SHP77 treated with DMSO at 0.1 percent for 48 hours (cell line): ENCODE data around the gene BBS12.

Source experiments
- DNase-seq: peaks from one replicate; lab custom pipeline; 2025; lab: John Stamatoyannopoulos, UW

The BBS12 gene

DNA sequence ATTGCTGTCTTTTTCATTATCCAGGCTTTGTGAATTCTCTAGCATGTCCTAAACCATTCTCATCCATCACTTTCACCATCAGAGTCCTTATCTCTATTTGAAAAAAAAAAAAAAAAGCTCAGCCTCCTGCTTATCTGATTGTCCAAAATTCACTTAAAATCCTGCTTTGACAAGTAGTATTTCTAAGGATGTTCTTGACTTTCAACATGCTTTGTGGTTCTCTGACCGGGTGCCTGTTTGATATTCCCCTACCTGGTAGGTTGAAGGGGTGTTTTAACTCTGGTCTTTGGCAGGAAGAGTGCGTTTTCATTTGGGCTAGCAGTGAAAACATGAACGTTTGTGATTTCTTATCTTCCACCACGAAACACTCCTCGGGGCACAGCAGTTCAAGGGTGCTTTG is 17.3 kb upstream of the BBS12 start:
- DNase-seq = no peak

DNA sequence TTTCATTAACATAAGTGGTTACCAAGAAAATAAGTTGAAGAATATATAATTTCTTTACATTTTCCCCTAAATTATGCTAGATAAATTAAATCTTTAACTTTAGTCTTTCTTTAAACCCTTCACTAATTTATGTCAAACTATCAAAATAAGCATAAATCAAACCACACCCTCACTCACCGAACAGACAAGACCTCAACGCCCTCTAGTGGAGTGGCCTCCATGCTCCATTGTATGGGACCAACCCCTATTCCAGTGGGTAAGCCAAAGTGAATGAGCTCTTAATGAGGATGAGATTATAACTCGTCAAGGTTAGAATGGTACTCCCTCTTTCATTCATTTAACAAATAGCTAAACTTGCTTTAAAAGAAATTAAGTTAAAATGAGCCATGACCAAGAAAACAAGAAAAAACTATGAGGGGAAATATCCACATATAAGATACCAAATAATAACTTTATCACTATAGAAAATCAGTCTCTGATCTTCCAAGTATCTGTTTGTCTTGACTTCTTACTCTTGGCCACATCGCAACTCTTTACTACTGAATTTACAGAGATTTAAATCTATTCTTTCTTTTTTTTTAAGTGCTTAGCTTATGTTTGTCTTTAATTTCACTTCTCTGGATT is 15.6 kb upstream of the BBS12 start:
- peak; percentile 22 for DNase-seq

DNA sequence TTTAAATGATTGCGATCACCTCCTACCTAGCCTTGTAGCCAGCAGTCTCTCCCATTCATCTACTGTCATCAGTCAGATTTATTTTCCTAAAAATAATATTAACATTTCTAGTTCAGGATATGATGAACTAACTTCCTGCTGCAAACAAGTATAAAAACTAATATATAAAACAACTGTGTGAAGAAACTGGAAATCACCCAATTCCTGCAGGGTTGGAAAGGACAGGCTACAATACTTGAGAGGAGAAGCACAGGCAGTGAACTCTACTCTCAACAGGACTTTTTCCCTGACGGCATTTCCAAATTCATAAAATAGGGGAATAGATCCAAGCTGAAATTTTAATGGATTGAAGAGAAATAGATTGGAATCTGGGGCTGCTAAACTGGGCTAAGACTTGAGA is 14.2 kb upstream of the BBS12 start:
- no peak for DNase-seq

DNA sequence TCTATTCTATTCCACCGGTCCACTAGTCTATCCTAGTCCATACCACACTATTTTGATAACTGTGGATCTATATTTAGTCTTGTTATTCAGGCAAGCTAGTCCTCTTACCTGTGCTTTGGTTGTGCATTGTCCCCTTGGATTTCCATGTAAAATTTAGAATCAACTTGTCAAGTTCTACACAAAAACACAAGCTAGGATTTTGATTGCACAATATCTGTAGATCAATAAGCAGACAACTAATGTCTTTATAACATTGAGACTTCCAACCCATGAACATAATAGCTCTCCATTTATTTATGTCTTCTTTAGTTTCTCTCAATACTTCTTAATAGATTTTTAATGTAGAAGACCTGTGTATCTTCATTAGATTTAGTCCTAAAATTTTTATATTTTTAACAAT is 10.2 kb upstream of the BBS12 start:
- DNase-seq = no peak

DNA sequence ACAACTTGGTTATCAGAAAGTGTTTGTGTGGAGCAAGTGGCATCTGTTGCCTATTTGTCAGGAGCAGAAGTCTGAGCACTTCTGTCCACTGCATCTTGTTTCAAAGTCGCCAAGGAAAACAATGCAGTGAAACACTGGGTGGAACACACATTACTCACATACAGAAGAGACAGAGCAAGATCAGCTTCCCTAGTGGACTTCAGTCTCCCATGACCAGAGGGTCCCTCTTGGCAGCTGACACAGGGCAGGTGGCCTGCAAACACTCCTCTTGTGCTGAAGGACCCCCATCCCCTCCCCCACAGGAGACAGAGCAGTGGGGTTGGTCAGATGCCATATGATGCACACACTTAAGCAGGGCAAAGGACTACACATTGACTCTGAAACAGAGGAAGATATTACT is 3.6 kb upstream of the BBS12 start:
- DNase-seq = no peak

DNA sequence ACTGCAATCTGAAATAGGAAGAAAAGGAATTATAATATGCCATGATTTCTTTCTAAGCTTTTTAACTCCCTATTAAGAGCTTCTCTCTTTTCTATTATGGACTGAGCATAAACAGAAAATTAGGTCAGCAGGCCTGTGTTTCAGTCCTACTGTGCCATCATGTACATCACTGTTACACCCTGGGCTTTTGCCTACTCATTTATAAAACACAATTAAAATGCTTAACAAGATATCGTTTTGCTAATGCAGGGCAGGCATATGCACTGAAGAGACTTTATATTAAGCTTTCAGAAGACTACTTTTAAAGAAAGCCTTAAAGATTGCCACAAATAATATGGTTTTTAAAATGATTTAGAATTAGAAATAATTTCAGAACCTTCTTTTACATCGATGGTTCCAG is 828 bp upstream of the BBS12 start:
- DNase-seq = no peak

DNA sequence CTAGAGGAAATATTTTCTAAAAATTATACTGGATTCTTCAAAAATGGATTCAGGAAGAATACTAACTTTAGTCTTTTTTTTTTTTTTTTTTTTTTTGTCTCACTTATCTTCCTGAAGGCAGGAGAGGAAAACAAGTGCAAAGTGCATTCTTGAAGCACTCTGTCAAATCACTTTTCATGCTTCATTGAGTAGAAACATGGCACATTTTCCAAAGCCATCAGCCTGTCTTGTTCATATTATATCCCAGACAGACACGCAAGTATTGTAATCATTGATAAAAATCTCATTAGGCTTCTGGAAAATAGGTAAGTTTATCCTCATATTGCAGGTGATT is 1.2 kb downstream of the BBS12 start:
- DNase-seq = no peak

DNA sequence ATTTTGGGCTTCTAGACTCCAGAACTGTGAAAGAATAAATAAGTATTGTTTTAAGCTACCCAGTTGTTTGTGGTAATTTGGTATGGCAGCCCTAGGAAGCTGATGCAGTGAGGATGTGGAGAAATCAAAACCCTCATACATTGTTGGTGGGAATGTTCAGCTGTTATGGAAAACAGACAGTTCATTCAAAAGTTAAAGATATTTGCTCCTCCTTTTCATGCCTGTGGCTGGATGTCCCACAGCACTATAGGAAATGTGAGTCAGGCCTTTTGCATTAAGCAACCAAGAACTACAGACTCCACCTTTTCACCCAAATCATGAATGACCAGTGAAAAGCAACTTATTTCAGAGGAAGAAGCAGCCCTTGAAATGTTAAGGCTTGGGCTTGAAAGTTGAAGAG is 6.7 kb downstream of the BBS12 start:
- no peak for DNase-seq

DNA sequence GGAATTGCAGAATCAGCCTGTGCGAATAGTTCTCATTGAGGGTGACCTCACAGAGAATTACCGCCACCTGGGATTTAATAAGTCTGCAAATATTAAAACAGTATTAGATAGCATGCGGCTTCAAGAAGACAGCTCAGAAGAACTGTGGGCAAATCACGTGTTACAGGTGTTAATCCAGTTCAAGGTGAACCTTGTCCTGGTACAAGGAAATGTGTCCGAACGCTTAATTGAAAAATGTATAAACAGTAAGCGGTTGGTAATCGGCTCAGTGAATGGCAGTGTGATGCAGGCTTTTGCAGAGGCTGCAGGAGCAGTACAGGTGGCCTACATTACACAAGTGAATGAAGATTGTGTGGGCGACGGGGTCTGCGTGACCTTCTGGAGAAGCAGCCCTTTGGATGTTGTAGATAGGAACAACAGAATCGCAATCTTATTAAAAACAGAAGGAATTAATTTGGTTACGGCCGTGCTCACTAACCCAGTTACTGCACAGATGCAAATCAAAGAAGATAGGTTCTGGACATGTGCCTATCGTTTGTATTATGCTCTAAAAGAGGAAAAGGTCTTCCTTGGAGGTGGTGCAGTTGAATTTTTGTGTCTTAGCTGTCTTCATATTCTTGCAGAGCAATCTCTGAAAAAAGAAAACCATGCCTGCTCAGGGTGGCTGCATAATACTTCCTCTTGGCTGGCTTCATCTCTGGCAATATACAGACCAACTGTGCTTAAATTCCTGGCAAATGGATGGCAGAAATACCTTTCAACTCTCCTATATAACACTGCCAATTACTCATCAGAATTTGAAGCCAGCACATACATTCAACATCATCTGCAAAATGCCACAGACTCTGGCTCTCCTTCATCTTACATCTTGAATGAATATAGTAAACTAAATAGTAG is 10.7 kb downstream of the BBS12 start:
- DNase-seq = no peak

DNA sequence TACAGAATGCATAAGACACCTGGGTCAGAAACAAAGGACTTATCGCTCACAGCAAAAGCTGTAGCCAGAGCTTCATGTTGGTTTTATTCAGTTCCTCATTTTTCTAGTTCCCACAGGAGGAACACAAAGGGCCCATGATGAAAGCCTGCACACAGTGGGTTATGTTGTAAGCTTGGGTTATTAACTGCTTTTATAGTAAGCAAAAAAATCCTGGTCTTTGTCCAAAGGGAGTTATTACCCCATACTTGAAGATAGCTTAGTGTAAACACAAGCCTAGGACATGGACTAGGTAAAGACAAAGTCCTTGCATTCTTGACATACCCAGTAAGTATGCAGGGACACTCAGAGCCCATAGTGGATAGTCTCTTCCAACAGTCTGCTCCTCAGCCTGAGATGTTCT is 11.7 kb downstream of the BBS12 start:
- no peak for DNase-seq

DNA sequence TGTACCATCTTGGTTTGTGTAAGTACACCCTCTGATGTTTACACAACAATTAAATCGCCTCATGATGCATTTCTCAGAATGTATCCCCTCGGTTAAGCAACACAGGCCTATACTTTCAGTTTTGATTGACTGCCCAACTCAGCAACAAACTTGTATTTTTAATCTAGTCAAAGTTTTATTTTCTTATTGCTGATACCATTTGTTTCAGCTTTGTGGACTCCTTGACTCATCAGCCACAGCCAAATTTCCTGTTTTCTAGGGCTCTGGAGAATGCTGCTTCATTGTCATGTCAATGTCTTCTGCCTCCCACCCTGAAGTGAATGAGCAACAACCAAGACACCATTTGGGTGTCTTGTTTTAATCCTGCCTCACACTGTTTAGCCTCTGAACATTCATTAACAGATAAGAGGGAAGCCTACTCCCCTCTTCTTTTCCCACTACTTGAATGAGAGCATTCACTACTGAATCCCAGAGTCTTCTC is 14.0 kb downstream of the BBS12 start:
- no peak for DNase-seq

DNA sequence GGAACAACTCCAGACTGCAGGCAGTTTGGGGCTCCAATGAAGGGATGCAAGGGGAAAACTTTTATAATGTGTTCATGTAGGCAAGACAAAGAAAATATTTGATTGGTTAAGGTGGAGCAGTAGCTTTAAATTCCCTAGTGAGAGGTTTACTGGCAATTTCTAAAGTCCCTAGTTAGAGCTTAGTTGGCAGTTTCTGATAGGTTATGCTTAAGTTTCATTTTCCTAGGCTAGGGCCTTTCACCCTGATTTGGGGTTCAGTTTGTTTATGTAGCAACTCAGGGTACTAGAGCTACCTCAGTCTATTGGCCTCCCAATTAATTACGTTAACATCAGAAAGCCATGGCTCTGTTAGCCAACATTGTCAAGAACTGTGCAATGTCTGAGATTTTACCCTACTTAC is 14.6 kb downstream of the BBS12 start:
- DNase-seq = no peak

DNA sequence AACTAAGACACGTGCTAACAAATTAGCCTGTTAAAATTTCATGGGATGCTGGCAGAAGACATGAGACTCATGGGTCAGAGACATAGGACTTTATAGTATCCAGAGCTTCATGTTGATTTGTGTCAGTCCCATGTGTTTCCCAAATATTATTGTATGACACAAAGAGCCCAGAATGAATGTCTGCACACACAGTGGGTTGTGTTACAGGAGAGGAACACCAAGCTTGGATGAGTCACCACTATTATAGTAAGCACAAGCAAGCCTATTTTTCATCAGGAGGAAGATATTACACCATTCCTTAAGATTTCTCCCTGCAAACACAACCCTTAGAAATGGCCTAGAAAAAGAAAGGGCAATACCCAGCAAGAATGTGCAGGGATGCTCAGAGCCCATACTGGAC is 15.4 kb downstream of the BBS12 start:
- DNase-seq = no peak

DNA sequence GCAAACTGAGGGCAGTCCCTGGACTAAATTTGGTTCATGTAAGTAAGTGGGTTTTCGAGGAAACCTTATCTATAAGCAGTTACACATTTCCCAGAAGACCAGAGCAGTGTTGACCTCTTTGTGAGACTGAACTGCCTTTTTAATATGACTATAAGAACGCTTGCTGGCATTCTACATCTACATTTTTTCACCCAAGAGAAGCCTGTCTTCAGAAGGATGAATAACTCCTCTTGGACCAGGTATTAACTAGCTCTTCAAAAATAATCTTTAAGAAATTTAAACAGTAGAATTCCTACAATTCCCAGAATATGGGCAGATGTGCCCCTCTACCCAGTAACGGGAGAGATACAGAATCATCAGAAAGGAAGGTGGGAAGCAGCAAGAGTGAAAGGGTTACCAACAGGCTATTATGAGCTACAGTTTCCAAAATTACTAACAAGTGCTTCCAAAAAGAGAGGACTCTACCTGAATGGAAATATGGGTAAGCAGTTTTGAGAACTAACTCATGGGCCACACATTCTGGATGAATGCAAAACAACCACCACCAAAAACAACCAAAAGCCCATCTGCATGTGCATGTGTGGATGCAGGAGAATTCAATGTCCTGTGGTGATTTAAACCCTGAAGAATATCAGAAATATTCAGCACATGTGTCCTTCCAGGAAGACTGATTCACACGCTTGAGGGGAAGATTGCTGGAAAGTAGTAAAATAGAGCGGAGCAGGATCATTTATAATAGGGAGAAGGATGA is 17.4 kb downstream of the BBS12 start:
- DNase-seq = no peak

DNA sequence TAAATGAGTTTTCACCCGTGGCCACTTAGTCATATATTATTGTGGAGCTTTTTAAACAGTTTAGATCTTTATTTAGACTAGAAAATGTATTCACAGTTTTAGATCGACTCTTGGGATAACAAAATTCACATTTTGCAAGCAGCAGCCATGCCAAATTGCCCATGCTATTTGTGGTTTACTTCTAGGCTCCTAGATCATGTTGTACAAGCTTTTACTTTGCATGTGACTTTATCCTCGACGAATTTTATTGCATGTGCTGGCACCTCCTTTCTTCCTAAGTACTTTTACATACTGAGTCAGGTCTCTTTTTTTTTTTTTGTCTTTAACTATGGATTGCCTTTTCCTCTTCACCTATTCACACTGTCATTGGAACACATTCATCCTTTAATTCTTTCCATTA is 23.2 kb downstream of the BBS12 start:
- no peak for DNase-seq

DNA sequence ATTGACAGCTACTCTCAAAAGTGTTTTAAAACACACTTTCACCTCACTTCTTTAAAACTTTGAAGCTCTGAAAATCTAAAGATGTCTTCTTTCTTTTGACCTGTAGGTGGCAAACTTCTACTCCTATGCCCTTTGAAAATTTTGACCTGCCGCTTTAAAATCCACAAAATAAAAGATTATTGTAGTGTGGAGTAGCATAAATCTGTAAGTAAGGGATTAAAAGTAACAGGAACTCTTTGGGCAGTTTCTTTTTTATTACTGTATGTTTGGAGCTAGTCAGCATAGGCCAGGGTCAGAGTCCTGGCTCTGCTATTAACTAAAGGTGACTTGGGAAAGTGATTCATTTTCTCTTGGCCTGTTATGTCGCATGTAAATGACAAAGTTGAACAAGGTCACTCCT is 25.5 kb downstream of the BBS12 start:
- no peak for DNase-seq

DNA sequence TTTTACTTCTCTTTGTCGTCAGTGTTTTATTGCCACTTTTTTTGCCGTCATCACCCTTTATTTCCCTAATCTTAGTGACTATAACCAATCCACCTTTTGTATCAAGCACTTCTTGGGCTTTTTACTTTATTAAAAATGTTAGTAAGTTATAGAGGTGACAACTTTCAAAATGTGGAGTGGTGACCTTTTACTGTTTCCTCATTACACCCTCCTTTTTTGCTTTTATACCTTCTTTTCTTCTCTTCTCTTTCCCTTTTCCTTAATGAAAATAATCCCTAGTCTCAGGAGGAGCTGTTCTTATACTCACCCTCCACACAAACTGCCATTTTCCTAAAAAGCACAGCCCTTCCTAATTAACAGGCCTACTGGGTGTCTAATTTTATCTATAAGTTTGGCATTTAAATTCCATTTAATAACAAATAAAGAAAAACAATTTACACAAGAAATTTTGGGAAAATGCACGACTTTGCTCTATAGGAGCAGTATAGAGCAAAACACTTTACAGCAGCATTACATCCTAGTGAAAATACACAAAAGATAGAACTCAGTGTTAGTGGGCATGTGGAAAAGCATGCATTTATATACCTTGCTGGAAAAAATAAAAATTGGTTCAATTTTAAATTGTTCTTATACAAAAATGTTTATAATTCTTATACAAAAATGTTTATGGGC is 27.3 kb downstream of the BBS12 start:
- DNase-seq = no peak

DNA sequence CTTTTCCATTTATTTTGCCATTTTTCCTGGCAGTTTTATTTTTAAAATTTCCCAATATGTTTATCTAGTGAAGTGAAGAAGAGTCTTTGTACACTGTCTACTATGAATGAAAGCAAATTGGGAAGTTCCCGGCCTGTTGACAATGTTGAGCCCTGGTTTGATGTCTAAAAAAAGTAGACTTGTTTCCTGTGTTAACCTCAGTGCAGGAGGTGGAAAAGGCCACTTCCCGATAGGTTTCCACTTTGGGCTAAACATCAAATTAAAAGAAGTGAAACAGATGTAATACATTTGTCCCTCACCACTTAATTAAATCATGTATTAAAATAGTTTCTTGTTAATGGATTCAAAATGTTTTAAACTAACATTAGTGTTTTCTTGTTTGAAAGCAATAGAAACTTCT is 30.0 kb downstream of the BBS12 start:
- no peak for DNase-seq

DNA sequence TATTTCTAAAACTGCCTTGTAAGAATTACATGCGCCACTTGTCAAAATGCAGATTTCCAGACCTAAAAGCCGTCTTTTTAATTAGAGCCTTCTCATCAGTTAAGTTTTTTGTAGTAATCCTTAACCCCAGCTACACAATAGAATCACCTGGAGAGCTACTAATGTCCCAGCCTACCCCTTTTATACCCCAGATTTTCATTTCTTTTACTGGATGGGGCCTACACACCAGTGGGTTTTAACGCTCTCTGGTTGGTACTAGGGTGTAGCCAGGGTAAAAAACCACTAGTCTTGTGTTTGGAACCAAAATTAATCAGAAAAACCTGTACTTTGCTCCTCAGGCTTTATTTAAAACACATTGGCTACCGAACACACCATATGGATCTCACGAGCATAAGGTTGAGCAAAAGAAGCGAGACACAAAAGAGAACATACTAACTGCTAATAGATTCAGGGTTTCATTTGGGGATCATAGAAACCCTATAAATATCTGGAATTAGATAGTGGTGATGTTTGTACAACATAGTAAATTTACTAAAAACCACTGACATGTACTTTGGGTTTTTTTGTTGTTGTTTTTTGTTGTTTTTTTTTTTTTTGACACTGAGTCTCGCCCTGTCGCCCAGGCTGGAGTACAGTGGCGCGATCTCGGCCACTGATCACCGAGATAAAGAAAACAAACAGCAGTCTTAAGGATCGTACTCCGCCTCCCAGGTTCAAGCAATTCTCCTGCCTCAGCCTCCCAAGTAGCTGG is 30.6 kb downstream of the BBS12 start:
- no peak for DNase-seq

DNA sequence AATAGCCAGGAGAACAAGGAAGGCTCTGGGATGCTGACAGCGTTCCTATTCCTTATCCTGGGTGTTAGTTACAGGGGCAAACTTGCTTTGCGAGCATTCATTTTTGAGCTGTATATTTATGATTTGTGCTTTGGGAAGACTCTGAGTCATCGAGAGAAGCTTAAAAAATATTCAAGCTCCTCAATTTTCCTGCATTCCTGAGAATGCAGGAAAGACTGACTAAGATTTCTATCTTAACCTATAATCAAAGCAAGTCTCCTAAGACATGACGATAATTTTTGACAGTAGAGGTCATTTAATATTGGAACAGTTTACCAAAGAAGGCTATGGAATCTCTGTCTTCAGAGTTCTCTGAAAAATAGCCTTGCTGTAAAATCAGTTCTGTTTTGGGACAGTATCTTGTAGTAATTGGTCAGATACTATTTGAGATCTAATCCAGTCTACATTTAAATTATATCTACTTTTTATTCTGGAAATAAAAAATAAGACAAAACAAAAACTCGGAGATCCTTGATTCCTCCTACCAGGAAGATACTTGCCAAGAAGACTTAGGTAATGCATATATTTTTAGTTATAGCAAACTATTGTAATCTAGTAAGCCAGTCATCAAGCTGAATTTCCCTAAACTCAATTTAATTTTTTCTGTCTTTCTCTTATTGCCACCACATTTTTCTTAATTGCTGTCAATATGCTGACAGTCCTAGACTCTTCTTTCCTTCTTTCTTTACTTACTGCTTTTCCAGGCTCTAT is 31.7 kb downstream of the BBS12 start:
- no peak for DNase-seq

DNA sequence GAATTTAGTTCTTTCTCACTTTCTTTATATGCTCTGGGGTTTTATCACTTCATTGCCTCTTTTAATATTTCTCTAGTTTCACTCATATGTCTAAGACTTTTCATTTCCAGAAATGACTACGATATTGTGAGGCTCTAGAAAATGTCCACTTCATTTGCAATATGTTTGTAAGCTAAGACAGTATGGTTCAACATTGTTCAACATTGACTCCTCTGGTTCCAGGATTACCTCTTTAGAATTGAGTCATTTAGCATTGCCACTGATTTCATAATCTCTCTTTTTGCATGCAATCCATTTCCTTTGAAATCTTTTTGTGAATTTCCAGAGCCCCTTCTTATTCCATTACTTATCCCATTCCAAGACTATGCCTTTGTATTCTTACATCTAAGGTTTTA is 32.3 kb downstream of the BBS12 start:
- DNase-seq = no peak
